Renal pelvis (tissue), 4 donors: ENCODE results near the gene GPSM1. TPM values are rescaled to one million over a fixed set of nuclear protein-coding genes. Genes with fewer than 3 reads are reported as not detected.
A peak's percentile ranks its signal among the peaks of the same experiment; 100 is the strongest.
"Not testable (repeated sequence)": the region's sequence is repeated elsewhere in the genome, so short reads cannot be mapped to it uniquely, and the experiment has no call there.

Experiments used
- DNase-seq: peaks from one replicate; pipeline ENCODE4 v3.0.0-alpha.2; 2013
- polyA plus RNA-seq, 3 donors: library from polyadenylated mRNA; unstranded; fragments of 120-200 nt; gene quantifications; one replicate each; pipeline ENCODE4 v1.2.1, GENCODE V29; 2013; ENCODE audit not compliant: insufficient read length in 3 of 3

GPSM1 gene
- polyA plus RNA-seq, 3 donors, result 41.2 to 59.6 (median 46.7) TPM

DNA sequence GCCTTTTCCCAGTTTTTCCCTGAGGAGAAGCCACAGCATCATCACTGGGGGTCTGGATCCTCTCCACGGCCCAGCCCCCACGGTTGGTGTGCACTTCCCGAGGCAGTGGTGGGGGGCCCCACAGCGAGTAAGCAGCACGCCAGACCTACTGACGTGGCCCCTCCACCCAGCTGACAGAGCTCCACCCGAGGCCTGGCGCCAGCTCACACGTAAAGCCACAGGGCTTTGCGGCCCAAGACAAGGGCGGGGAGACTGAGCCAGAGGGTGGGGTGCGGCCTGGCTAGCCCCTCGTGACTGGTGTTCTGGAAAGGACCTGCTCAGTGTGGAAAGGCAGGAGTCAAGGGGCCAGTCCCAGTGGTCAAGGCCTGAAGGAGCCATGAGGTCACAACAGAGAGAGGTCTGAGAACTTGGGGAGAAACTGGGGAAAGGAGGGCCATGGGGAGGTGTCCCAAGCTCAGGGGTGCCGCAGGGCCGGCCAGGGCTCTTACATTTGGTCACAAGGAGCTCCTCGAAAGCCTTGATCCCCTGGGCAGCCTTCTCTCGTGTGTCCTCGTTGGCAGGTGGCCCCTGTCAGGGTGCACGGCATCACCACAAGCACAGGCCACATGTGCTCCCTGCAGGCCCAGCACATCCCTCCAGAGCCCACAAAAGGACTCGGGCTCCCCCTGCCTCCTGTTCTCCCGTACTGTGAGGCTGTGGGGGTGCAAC is 67.1 kb downstream of the GPSM1 start:
- DNase-seq, result no peak

DNA sequence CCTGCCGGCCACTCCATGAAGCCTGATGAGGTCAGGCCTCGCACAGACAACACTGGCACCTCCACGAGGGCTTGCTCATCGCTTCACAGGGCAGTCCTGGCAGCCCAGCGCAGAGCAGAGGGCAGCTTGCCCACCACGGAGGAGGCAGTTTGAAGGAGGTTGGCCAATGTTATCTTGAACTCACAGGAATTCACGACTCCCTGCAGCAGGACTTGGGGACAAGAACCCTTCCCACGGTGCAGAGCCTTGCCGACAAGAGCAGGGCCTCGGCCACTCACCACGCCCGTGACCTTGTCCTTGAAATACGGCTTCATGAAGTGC is 67.6 kb downstream of the GPSM1 start:
- DNase-seq, result no peak

DNA sequence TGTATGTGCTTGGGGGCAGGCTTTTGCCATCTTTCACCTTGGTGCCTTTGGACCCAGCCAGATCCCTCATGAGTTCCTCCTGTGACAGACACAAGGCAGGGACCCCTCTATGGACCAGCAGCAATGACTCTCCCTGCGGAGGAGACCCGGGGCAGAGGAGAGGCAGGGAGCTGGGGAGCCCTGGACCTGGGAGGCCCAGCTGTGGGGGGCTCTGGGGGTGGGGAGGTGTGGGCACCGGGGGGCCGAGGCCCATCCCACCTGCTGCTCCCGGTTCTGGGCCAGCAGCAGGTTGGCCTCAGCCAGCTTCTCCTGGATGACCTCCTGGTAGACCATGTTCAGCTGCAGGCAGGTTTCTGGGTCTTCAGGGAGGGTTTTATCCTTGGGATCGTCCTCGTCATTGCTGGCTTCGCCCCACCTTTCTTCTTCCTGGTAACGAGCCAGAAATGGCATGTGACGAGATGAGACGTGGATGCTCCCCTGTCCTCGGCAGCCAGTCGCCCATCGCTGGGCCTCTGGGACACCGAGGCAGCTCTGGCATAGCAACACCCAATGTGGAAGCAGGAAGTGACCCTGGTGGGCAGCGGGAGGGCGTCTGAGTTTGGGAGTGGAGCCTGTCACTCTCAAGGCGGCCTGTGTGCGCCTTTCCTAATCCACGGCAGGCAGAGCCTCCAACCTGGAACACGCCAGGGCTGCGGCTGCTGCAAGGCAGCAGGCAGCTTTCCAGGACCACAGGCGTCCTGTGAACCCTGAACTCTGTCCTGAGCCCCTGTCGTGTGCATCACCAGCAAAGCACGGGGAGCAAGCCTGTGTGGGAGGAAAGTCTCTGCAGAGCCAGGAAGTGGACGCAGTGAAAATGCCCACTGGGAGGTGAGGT is 68.2 kb downstream of the GPSM1 start:
- no peak for DNase-seq

DNA sequence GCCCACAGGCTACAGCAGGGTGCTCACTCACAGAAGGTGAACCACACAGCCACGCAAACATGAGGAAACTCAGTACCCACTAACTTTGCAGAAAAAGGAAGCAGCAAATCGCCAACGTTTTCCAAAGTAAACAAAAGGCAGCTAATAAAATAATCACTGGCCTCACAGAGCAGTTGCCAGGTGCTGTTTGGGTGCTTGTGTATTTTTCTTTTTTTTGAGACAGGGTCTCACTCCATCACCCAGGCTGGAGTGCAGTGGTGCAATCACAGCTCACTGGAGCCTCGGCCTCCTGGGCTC is 68.8 kb downstream of the GPSM1 start:
- DNase-seq, result no peak

DNA sequence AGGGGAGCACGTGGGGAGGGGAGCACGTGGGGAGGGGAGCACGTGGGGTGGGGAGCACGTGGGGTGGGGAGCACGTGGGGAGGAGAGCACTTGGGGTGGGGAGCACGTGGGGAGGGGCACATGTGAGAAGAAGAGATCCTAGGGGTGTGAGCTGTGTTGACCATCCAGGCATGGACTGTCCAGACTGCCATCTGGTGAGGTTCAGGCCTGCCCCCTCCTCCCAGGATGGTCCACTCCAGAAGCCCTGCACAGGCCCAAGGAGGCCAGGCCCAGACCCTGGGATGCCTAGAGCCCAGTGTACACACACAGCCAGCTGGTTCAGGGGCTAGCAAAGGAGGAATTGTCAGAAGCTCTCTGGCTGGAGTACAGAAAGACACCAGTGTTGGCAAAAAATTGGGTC is 70.3 kb downstream of the GPSM1 start:
- no peak for DNase-seq

DNA sequence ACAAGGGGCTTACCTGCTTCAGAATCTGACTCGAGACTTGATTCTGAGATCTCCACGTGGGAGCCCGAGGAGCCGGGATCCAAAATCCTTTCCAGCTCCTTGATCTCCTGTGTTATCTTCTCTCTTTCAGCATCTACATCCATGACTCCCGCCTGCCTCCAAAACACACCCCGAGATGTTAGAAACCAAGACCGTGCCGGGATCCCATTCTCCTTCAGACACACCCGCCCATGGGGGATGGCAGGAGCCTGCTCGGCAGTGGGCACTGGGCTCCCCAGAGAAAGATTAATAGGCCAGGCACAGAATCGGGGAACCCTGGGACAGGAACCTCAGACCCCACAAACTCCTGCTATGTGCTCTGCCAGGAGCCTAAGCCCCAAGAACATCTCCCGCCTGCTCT is 70.9 kb downstream of the GPSM1 start:
- DNase-seq, result no peak

DNA sequence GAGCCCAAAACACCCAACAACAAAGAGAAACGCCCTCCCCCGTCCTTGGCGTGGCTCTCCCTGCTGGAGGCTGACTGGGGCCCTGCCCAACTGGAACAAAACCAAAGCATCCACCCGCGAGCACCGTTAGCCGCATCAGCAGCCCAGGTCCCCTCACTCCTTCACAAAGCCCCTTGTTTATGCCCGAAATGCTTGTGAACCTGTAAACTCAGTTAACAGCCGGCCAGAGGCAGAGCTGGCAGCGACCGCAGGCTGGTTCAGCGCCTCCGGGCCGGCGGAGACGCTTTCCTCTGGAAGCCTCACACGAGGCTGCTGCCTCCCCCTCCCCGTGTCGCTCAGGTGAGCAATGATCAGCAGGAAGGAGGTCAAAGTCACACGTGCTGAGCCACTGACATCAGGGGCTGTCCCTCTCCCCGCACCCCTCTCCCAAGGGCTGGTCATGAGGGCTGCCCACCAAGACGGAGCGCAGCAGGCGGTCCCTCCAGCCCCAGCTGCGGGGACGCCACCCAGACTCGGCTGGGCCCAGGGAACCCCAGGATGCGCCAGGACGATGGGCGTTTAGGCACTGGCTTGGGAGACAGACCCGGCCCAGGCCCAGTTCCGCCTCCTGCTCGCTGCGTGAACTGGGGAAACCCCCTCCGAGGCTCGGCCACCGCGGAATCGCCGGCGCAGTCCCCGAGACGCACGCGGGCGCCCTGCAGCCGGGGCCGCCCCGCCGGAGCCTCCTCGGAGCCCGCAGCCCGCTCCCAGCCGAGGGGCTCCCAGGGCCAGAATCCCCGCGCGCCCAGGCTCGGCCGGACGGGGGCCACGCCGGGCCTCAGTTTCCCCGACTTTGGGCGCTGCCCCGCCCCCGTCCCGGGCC is 72.1 kb downstream of the GPSM1 start:
- DNase-seq, result no peak

DNA sequence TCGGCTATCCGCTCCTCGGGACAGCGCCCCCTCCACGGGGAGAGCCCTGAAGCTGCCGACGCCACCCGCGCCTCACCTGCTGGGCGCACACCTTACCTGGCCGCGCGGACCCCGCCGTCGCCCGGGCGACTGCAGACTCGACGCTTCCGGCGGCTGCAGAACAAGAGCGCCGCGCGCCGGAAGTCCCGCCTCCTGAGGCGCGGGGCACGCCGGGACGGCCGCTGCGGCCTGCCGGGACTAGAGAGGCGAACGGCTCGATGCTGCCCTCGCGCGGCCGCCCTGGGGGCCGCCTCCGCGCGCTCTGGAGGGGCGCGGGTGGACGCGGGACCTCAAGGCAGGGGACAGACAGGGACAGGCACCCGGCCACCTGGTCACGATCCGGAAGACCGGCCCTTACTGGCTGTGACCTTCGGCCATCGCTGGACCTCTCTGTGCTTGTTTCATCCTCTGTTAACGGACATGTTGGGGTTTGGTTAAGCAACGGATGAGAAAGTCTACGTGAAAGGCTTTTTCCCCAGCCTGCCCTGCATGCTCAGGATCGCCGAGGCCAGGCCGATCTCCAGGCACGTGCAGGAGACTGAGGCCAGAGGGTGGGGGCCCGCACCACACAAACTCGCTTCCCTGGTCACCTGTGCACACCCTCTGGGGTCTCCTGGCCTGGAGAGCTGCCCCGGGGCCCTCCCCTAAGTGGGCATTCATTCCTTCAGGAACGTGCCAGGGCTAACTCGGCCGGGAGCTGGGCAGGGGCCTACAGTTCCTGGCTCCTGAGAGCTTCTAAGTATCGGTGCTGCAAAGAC is 72.9 kb downstream of the GPSM1 start, which contains the start of gene SNAPC4:
Gene SNAPC4 (minus strand): TSS at position 133 of the 797 bp plus-strand sequence. CDS start 1,742 bp downstream, outside the sequence.
- DNase-seq, result peak; percentile 88

DNA sequence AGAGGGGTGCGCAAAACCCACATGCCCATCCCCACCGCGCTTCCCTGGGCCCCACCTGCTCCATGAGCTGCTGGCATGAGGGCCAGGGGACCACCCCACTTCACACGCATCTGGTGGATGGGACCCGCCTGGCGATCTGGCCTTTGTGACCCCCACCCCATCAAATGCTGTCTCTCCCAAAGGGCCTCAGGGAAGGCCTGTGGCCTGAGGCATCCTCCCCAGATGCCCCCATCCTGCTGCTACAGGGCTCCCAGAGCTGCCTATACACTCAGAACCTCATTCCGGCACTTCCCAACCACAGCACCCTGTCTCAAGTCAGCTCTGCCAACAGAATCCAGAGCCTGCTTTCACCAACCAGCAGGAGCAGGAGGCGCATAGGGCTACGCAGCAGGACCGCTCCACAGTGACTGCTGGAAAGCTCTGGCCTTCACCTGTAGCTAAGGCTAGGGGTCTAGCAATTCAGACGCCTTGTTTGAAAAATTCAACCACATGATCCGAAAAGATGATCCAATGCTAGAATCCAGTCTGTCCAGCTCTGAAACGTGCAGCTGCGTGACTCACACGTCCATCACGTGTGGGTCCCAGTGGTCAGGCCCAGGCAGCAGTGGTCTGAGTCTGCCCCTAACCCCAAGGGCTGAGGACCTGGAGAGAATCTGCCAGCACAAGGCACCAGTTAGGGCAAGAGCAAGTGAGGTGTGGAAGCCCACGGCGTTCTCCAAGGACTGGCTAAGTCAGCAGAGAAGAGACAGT is 74.0 kb downstream of the GPSM1 start:
- DNase-seq, result no peak

DNA sequence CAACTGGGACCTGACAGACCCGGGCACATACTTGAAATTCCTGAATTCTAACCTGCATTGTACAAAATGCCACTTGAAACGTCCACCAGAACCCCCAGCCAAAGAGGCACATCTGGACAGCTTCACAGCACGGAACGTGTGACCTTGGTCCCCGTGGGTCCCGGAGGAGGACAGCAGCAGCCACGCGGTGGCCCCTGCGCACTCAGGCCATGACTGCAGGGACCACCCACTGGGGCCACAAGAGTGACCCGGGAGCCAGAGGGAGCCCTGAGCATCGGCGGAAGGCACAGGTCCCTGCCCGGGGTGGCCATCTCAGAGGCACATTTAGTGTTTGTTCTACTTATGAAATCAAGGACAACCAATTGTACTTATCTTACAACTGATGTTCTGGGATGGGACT is 74.7 kb downstream of the GPSM1 start:
- no peak for DNase-seq

DNA sequence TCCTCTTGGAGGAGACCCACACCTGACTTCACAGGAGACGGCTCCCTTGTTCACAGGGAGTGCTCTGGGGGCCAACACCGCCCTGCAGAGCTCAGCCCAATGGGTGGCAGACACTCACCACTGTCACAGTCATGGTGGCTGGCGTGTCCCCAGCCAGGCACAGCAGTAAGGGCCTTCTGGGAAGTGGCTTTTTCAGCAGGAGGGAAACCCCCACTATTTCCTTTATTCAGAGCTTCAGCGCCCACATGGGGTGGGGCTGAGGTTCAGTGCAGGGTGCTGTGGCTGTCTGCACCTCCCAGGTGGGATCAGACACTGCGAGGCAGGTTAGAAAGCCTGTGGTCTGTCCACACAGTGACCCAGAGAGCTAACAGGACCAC is 76.2 kb downstream of the GPSM1 start:
- DNase-seq, result no peak

DNA sequence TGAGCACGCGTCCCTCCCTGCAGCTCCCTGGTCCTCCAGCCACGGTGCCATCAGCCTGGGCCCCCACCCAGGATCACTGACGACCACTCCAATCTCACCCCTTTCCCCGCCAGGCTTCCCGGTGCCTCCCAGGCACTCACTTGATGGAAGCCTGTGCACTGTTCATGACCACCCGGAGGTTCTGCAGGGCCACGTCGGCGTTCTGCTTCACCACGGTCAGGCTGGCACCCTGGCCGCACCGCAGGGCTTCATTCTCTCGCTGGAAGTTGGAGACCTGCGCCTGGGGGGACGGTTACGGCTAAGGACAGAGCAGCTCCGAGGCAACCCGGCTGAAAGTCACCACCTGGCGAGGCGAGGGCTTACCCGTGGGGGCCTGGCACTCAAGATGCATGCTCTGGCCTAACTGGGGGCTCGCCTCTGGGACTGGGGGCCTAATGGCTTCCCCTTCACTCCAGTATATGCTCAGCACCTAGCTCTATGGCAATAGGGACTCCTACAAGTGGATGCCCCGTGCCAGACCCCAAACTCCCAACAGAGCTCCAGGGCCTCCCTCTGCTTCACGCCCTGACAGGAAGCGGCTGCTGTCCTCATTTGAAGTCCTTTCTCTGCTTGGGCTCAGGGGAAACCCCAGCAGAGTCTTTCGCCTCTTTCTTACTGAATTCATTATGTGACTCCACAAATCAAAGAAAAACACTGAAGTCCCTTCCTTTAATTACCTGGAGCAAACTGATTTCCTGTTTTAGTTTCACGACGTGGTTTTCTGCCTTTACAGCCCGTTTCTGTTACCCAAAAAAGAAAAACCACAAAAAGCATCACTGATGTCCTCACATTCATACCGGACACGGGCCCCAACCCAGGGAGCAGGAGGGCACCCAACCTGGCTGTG is 76.8 kb downstream of the GPSM1 start:
- no peak for DNase-seq

DNA sequence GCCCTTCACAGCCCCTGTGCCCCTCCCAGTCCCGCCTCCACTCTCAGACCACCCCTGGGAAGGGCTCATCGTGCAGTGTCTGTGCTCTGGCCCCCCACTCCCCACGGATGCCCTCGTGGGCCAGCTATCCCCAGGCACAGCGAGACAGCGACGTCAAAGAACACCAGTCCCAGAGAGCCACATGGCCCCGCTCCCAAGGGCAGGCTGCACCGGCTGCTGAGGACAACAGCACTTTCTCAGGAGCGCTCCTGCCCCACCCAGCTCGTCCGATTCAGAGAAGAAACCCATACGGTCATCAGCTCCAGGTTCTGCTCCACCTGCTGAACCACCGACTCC is 77.4 kb downstream of the GPSM1 start:
- DNase-seq, result no peak

DNA sequence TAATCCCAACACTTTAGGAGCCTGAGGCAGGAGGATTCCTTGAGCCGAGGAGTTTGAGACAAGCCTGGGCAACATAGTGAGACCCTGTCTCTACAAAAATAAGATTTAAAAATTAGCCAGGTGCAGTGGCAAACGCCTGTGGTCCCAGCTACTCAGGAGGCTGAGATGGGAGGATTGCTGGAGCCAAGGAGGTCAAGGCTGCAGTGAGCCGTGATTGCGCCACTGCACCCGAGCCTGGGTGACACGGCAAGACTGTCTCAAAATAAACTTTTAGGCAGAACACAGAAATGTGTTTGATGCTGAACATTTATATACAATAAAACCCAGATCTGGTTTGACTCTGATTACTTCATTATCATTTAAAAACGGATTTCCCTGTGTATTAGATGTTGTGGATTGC is 78.1 kb downstream of the GPSM1 start:
- DNase-seq, result no peak

DNA sequence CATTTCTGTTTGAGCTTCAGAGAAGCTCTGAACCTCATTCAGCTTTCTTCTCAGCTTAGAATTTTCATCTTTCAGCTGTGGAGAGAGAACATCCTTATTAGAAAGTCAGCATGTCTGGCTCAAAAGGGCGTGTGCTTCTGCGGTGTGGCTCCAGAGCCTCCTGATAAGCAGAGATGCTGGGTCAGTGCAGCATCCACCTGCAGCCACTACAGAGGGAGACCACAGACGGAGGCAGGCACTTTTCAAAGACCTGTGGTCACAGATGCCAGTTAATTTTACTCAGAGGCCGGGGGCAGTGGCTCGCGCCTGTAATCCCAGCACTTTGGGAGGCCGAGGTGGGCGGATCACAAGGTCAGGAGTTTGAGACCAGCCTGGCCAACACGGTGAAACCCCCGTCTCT is 78.6 kb downstream of the GPSM1 start:
- DNase-seq, result not testable (repeated sequence)

DNA sequence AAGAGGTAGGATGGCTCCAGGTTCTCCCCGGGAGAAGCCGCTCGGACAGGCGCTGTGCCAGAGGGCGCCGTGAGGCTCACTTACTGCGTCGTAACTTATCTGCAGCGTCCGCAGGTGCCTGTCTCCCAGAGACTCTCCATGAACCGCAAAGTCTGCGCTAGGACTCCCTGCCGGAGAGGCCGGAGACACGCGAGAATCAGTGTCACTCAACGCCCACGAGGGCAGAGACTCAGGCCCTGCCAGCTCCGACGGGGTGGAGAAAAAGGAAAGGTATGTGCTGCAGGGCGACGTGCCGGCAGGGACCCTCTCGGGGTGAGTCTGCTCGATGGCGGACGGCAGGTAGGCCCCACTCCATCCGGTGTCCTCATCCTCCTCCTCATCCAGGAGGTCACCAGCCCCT is 79.7 kb downstream of the GPSM1 start:
- not testable (repeated sequence) for DNase-seq

DNA sequence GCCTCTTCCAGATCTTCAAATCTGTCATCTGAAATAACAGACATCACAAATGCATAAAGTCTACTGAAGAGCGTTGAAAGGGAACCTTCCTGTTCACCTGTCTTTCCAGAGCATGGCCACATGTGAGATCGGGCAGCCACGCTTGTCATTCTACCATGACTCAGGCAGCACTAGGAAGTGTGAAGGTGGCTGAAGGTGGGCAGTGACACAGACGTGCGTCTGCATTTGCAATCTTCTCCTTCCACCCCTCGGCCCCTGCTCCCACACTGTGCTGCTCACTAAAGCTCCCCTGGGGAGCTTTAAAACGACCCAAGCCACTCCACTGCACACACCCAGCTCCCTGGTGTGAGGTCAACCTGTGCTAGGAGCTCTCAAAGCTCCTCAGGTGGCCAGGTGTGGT is 80.6 kb downstream of the GPSM1 start:
- no peak for DNase-seq
